Natural killer cell (primary cell): ENCODE measurements around the gene GRPR. TPM values are rescaled to one million over a fixed set of nuclear protein-coding genes. Genes with fewer than 3 reads are reported as not detected.

Experiments
- ATAC-seq, 3 donors: fragments of 150-1000 bp in 2 of 3; fragments of 200-7000 bp in 1 of 3; cut with Tn5 transposase; 1 replicate in 1 of 3; 2 replicates in 2 of 3; pipeline ENCODE4 v1.10.0; 2021; ENCODE audit warnings: mild to moderate bottlenecking in 2 of 3, moderate library complexity in 2 of 3
- DNase-seq, 2 donors: peaks; one replicate each; pipeline versions ENCODE4 v3.0.0 to v3.0.0-alpha.2; 2013 to 2021; ENCODE audit warnings: mixed read lengths in 1 of 2
- H3K27ac ChIP-seq: one replicate; pipeline ENCODE4 v1.5.1; 2013; ENCODE audit warnings: mild to moderate bottlenecking, low read length
- H3K27me3 ChIP-seq: one replicate; pipeline ENCODE4 v1.6.1; 2013; ENCODE audit warnings: low read length; ENCODE audit not compliant: control insufficient read depth, insufficient read depth
- H3K36me3 ChIP-seq: one replicate; pipeline ENCODE4 v1.6.1; 2013; ENCODE audit warnings: low read length; ENCODE audit not compliant: control insufficient read depth, insufficient read depth
- H3K4me1 ChIP-seq: one replicate; pipeline ENCODE4 v1.6.1; 2013; ENCODE audit warnings: low read length; ENCODE audit not compliant: control insufficient read depth, insufficient read depth
- H3K4me3 ChIP-seq: one replicate; pipeline ENCODE4 v1.5.1; 2013; ENCODE audit warnings: low read length
- H3K9me3 ChIP-seq: one replicate; pipeline ENCODE4 v1.6.1; 2013; ENCODE audit warnings: low read length; ENCODE audit not compliant: control insufficient read depth, insufficient read depth
- H3K27ac Mint-ChIP-seq, 2 donors: one replicate each; pipeline ENCODE4 v1.8.0; 2022; ENCODE audit warnings: mild to moderate bottlenecking in 2 of 2, mixed read lengths in 2 of 2, moderate library complexity in 1 of 2
- H3K27me3 Mint-ChIP-seq, 2 donors: one replicate each; pipeline ENCODE4 v1.8.0; 2022; ENCODE audit warnings: low read depth in 2 of 2, mixed read lengths in 2 of 2
- H3K36me3 Mint-ChIP-seq: one replicate; pipeline ENCODE4 v1.8.0; 2022; ENCODE audit warnings: mixed read lengths
- H3K4me1 Mint-ChIP-seq, 2 donors: one replicate each; pipeline ENCODE4 v1.8.0; 2022; ENCODE audit warnings: mixed read lengths in 2 of 2
- H3K4me3 Mint-ChIP-seq: one replicate; pipeline ENCODE4 v1.8.0; 2022; ENCODE audit warnings: mild to moderate bottlenecking, moderate library complexity, mixed read lengths
- H3K9me3 Mint-ChIP-seq, 2 donors: one replicate each; pipeline ENCODE4 v1.8.0; 2022; ENCODE audit warnings: mixed read lengths in 2 of 2
- CTCF ChIP-seq: fragments of 200-600 bp; IDR thresholded peaks from one replicate; pipeline ENCODE4 v1.8.0; 2022; ENCODE audit warnings: antibody characterized with exemption
- WGBS: methylation state at CpG from one replicate; pipeline ENCODE4 v1.1.7; 2013; ENCODE audit warnings: missing lambda C conversion rate; ENCODE audit not compliant: insufficient coverage; 5-methylcytosine and 5-hydroxymethylcytosine counted together
- intact Hi-C: fragments of 100-400 bp; cut with micrococcal nuclease; formaldehyde crosslinking; loops from one replicate; pipeline ENCODE4 v1.14.2; 2022
- total RNA-seq, 4 donors: library from RNA; stranded (reverse); fragments of 120-200 nt in 1 of 4; gene quantifications; one replicate each; pipeline versions ENCODE4 v1.2.3 to v1.2.4, GENCODE V29; 2013 to 2022

Gene GRPR
- total RNA-seq, 3 donors from 2014 or later (not counting 1 experiment from before 2014, with no cell fraction given), result 0.36 TPM; not detected in 2

- no peak overlapping the region for H3K27ac ChIP-seq
- H3K4me3 ChIP-seq, result no peak overlapping the region
- H3K27me3 Mint-ChIP-seq, result peaks cover 4 to 29% of the 10 kb centered on the region in 2 donors
- WGBS, result 89% methylated on average over 3 of the region's 3 CpGs
- no peak for TF ChIP-seq CTCF
- no peaks in the 10 kb centered on the region for H3K36me3 Mint-ChIP-seq
- ATAC-seq (no peak), DNase-seq (no peak)
- no peaks in the 10 kb centered on the region for H3K9me3 ChIP-seq
- H3K4me1 Mint-ChIP-seq, result no peaks in the 10 kb centered on the region
- H3K36me3 ChIP-seq, result no peaks in the 10 kb centered on the region
- no peak overlapping the region for H3K4me3 Mint-ChIP-seq
- no peak overlapping the region for H3K27ac Mint-ChIP-seq
- H3K9me3 Mint-ChIP-seq, result no peaks in the 10 kb centered on the region
- H3K27me3 ChIP-seq, result no peaks in the 10 kb centered on the region
- no peaks in the 10 kb centered on the region for H3K4me1 ChIP-seq
- intact Hi-C loops, result no loop called here
These were observed 27.2 kb upstream of the GRPR start for GRCh38 chrX:16096141-16096540.

GRCh38 chrX:16100673-16101072 is 22.7 kb upstream of the GRPR start:
- intact Hi-C loops, result no loop called here
- WGBS, result 80% methylated on average over 1 of the region's 4 CpGs
- ATAC-seq (no peak), DNase-seq (no peak)
- Mint-ChIP-seq H3K9me3 (no peaks in the 10 kb centered on the region), H3K4me3 (no peak overlapping the region), H3K4me1 (no peaks in the 10 kb centered on the region), H3K36me3 (no peaks in the 10 kb centered on the region), H3K27ac (no peak overlapping the region), H3K27me3 (peaks cover 0 to 6% of the 10 kb centered on the region in 2 donors)
- no peak for TF ChIP-seq CTCF
- Histone ChIP-seq H3K27ac (no peak overlapping the region), H3K9me3 (no peaks in the 10 kb centered on the region), H3K4me1 (no peaks in the 10 kb centered on the region), H3K27me3 (no peaks in the 10 kb centered on the region), H3K36me3 (no peaks in the 10 kb centered on the region), H3K4me3 (no peak overlapping the region)

GRCh38 chrX:16101581-16101980 is 21.8 kb upstream of the GRPR start:
- intact Hi-C loops, result no loop called here
- ATAC-seq, result no peak
- no peak for TF ChIP-seq CTCF

GRCh38 chrX:16103625-16104024 is 19.7 kb upstream of the GRPR start:
- Mint-ChIP-seq H3K36me3 (no peaks in the 10 kb centered on the region), H3K4me3 (no peak overlapping the region), H3K27ac (no peak overlapping the region), H3K4me1 (no peaks in the 10 kb centered on the region), H3K27me3 (peaks cover 0 to 8% of the 10 kb centered on the region in 2 donors), H3K9me3 (no peaks in the 10 kb centered on the region)
- intact Hi-C loops, result no loop called here
- ATAC-seq (no peak), DNase-seq (no peak)
- Histone ChIP-seq H3K4me3 (no peak overlapping the region), H3K9me3 (no peaks in the 10 kb centered on the region), H3K4me1 (no peaks in the 10 kb centered on the region), H3K27me3 (no peaks in the 10 kb centered on the region), H3K36me3 (no peaks in the 10 kb centered on the region), H3K27ac (no peak overlapping the region)
- no peak for TF ChIP-seq CTCF
- 89% methylated on average over 4 of the region's 4 CpGs for WGBS

More at GRCh38 chrX:16101581-16101980, 21.8 kb upstream of the GRPR start:
- Mint-ChIP-seq H3K4me1 (no peaks in the 10 kb centered on the region), H3K36me3 (no peaks in the 10 kb centered on the region), H3K27ac (no peak overlapping the region), H3K27me3 (peaks cover 0 to 6% of the 10 kb centered on the region in 2 donors), H3K9me3 (no peaks in the 10 kb centered on the region), H3K4me3 (no peak overlapping the region)
- Histone ChIP-seq H3K27me3 (no peaks in the 10 kb centered on the region), H3K4me3 (no peak overlapping the region), H3K9me3 (no peaks in the 10 kb centered on the region), H3K4me1 (no peaks in the 10 kb centered on the region), H3K36me3 (no peaks in the 10 kb centered on the region), H3K27ac (no peak overlapping the region)
- DNase-seq, result no peak
- 81% methylated on average over 2 of the region's 2 CpGs for WGBS
